ENCODE data around the gene DGLUCY.
"Not testable (repeated sequence)": the region's sequence is repeated elsewhere in the genome, so short reads cannot be mapped to it uniquely, and the experiment has no call there.

The DGLUCY gene

GRCh38 chr14:91233936-91234790 lies 120.3 kb downstream of the DGLUCY start:
- DNase-seq (ENCODE audit: low read depth in 2 of 2): no peak

DNA sequence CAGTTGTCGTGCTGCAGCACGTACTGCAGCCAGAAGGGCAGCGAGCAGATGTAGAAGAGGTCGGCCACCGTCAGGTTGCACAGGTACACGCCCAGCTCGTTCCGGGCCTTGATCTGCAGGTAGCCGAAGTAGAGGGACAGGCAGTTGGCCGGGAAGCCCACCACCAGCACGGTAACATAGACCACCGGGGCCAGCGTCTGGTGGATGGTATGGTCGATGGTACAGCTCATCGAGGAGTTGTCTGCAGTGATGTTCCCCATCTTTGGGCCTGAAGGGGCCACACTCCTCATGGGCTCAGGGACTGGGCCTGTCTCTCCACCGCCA lies 120.9 kb downstream of the DGLUCY start:
- no peak for DNase-seq (ENCODE audit: low read depth in 2 of 2)

GRCh38 chr14:91235841-91236240 lies 122.0 kb downstream of the DGLUCY start:
- DNase-seq (ENCODE audit: low read depth in 2 of 2): no peak

- DNase-seq (ENCODE audit: low read depth in 2 of 2): no peak
Observed at GRCh38 chr14:91237219-91237618, 123.3 kb downstream of the DGLUCY start.

DNA sequence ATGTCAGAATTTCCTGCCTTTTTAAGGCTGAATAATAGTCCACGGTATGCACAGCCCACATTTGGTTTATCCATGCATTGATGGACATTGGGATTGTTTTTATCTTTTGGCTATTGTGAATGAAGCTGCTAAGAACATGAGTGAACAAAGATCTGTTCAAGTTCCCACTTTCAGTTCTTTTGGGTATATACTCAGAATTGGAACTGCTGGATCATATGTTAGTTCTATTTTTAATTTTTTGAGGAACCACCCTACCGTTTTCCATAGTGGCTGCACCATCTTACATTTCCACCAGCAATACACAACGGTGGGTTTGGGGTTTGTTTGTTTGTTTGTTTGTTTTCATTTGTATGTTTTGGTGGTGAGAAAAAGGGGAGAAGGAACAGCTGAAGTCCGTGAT lies 124.2 kb downstream of the DGLUCY start:
- DNase-seq (ENCODE audit: low read depth in 2 of 2): no peak

DNA sequence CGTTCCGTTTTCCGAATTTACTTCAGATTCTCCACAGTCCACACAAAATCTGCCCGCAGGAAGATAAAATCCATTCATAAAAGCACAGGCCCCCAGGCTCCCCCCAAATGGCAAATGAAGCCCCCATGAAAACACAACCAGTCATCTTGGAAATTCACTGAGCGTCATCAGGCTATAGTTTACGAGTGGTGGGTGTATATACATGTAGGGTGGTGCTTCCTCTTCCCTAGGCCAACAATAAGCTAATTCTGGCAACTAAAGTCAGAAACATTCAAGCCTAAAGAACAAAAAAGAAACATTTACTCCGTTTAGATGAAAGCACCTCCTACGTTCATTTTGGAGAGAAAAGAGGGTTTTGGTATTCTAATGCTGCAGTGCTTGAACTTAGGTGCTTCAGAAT lies 124.8 kb downstream of the DGLUCY start:
- no peak for DNase-seq (ENCODE audit: low read depth in 2 of 2)

DNA sequence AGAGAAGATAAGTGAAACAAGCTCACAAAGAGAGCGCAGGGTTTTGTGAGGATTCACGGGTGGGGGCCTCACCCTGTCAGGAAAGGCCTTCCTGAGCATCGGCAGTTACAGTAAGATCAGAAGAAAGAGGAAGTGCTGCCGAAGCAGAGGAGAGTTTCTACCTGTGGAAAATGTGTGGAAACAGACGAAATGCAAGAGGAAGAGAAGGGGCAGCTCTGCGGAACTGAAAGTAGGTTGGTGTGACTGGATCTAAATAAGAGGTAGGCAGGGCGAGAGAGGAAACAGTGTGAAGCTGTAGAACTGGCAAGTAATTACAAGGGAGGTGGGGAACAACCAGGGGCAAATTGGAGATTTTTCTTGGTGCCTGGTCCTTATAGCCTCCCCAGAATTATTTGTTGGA lies 128.0 kb downstream of the DGLUCY start:
- no peak for DNase-seq (ENCODE audit: low read depth in 2 of 2)

GRCh38 chr14:91242635-91243034 lies 128.8 kb downstream of the DGLUCY start:
- DNase-seq (ENCODE audit: low read depth in 2 of 2): no peak

DNA sequence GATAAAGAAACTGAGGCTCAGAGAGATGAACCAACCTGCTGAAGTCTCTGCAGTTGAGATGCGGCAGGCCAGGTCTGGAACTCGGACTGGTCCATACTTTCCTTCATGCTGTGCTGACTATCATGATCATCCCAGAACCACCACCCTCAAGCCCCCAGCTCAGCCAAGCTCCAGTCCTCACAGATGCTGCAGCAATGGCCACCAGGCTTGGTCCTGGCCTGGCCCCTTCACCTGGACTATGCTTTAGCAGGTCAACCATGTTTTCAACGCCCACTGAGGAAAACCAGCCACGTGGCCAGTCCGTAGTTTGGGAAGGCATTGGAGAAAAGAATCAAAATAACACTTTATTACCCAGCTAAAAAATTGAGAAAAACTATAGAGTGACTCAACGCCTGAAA lies 129.2 kb downstream of the DGLUCY start:
- DNase-seq (ENCODE audit: low read depth in 2 of 2): no peak

DNA sequence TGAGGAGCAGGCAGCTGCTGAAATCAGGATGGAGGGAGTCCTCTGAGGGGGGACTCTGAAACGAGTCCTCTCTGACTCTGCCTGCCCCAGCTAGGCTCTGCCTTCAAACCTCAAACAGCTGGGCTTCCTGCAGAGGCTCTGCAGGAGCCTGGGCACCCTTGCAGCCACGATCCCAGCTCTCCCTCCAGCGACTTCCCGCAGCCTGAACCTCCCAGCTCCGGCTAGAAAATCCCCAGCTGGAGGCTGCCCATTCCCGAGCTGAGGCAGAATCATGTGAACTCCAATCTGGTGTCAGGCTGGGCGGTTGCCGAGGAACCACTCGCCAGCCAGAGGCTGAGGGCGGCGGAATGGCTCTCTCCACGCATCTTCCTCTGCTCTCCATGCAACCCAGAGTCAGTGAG lies 130.6 kb downstream of the DGLUCY start, which contains the start of gene GPR68:
Gene GPR68 (minus strand): TSS at position 204 of the 401 bp plus-strand sequence. CDS start 9,654 bp downstream, outside the sequence.
- DNase-seq (ENCODE audit: low read depth in 2 of 2): no peak

DNA sequence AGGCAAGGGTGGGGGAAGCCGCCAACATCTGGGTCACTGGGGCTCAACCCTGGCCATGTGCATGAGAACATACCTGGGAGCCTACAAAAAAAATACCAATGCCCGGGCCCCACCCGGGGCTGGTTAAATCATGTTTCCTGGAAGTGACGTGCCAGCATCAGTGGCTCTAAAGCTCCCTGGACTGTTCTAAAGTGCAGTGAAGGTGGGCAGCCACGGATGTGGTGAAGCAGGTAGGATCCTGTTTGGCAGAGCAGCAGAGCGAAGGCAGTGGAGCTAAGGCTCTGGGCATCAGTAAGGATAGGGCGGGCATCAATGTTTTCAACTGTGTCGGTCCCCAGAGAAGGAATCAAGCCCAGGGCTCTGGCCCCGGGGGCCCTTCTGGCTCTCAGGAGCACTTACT lies 131.2 kb downstream of the DGLUCY start:
- peak in 1 of 2 donors; percentile 61 for DNase-seq (ENCODE audit: low read depth in 2 of 2)

GRCh38 chr14:91245616-91246015 lies 131.7 kb downstream of the DGLUCY start:
- not testable (repeated sequence) for DNase-seq (ENCODE audit: low read depth in 2 of 2)

DNA sequence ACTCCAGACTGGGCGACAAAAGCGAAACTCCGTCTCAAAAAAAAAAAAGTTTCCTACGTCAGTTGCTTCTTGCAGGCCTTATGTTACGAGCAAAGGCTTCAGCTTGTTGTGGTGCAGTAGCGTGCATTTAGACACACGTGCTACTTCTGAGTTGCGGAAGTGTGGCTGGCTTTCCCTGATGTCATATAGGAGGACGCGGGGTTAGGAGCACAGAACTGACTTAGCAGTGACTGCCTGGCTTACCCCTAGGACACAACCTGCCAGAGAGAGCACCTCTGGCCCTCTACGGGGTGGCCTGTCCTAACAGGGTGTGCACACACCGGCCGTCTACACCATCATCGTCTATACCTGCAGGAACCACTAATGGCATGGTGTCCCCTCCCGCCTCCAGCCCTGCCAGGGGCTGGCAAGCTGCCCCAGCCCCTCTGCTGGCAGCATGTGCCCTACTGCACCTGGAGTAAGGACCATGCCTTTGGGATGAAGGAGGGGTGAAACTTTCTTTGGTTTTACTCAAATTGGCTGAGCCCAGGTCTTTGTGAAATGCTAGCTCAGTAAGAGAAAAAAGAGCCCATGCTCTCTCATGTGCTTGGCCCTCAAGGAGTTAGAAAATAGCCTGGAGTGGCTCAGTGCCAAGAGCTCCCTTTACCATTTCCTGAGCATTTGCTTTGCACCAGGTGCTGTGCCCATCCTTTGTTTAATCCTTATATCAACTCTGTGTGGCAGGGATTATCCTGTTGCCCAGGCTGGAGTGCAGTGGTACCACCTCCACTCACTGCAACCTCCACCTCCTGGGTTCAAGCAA lies 132.4 kb downstream of the DGLUCY start:
- no peak for DNase-seq (ENCODE audit: low read depth in 2 of 2)

GRCh38 chr14:91249841-91250616 lies 136.2 kb downstream of the DGLUCY start:
- DNase-seq (ENCODE audit: low read depth in 2 of 2): peak in 1 of 2 donors; percentile 63

DNA sequence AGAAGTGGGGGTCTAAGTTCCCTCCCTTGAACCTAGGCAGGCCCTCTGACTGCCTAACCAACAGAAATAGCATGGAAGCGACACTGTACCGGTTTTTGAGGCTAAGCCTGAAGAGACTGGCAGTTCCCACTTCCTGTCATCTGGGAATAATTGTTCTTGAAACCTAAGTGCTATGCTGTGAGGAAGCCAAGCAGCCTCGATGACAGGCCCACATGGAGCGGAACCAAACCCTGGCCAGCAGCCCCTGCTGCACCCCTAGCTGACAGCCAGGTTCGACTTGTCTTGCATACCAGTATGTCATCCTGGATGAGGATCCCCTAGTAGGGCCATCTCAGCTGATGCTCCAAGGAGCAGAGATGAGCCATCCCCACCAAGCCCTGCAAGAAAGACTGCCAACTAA lies 137.0 kb downstream of the DGLUCY start:
- DNase-seq (ENCODE audit: low read depth in 2 of 2): no peak

DNA sequence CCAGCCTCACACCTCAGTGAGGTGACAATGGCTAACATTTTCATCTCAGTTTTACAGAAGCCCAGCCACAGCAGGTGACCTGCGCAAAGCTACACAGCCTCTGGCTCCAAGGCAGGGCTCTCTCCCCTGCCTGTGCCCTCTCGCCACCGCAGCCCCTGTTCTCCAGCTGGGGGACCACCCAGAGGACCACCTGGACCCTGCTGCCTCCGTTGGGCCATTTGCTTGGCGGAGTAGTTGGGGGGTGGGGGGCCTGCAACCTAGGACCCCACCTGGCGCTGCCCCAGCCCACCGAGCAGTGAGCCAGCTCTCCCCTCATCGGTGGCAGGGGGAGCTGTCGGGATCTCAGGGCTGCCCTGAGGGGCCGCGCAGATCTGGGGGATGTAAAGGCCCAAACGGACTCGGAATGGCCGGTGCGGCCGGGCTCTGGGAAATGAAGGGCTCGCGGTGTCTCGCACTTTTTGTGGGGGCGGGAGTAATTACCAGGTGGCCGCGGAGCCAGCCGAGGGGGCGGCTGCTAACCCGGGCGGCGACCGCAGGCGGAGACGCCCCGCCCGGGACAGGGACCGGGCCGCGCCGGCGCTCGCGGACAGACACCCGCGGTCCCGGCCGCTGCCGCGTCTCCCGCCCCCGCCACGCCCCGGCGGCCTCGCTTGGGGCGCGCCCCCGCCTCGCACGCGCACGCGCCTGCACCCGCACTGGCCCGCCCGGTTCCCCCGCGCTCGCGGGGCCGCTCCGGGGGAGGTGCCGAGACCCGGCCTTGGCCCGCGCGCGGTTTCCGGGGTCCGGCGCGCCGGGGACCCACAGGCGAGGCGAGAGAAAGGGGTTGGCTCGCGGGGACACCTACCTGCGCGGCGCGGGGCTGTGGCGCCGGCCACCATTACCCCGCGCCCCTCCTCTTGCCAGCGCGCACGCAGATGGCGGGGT lies 139.3 kb downstream of the DGLUCY start:
- DNase-seq (ENCODE audit: low read depth in 2 of 2): no peak

GRCh38 chr14:91253795-91254323 lies 140.0 kb downstream of the DGLUCY start:
- DNase-seq (ENCODE audit: low read depth in 2 of 2): no peak

- DNase-seq (ENCODE audit: low read depth in 2 of 2): no peak
Observed at GRCh38 chr14:91254461-91254860, 140.6 kb downstream of the DGLUCY start.

DNA sequence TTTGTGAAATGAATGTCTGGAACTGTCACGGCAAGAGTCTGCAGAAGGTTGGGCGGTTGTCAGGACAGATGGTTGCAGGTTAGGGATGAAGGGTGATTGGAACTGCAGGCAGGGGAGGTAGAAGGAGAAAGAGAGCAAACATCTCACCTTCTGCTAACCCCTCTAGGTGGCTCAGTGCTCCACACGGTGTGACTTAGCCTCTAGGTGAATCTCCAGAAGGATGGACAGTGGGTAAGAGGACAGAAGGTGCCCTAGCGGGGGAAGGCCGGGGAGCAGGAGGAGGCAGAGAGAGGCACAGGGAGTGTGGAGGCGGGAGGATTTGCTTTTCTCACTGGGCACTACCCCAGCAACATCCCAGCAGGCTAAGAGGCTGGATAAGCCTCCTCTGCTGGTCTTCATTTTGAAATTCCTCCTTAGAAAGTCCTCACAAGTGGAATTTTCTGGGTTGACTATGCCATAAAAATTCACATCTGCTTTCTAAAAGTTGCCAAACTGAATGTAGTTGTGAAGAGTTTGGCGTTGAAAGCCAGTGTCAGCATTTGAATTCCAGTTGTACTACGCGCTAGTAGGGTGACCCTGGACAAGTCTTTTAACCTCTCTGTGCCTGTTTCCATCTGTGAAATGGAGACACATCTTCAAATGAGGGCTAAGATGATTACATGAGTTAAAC lies 141.3 kb downstream of the DGLUCY start:
- no peak for DNase-seq (ENCODE audit: low read depth in 2 of 2)

- DNase-seq (ENCODE audit: low read depth in 2 of 2): no peak
Observed at GRCh38 chr14:91256661-91257060, 142.8 kb downstream of the DGLUCY start.

All from stimulated activated CD8-positive, alpha-beta memory T cell treated with anti-CD3 and anti-CD28 coated beads, Interleukin-15, amount 100 ng/mL, for 48 hours (primary cell).